CD1c-positive myeloid dendritic cell (primary cell): ENCODE results near the gene CTCF.
"Not testable (repeated sequence)": the region's sequence is repeated elsewhere in the genome, so short reads cannot be mapped to it uniquely, and the experiment has no call there.

Experiments
- DNase-seq: peaks from one replicate; pipeline ENCODE4 v3.0.0-alpha.2; 2016; ENCODE audit errors: extremely low spot score

The CTCF gene

GRCh38 chr16:67562526-67562917 lies at the start of gene CTCF:
Gene CTCF, plus strand, starts transcription at chr16:67562526. Its CDS starts 48,307 bp downstream, at chr16:67610833.
- peak; percentile 92 for DNase-seq

- DNase-seq, result not testable (repeated sequence)
Observed at GRCh38 chr16:67513892-67514291, 48.4 kb upstream of the CTCF start.

GRCh38 chr16:67514382-67514828 lies 47.9 kb upstream of the CTCF start:
- peak; percentile 96 for DNase-seq

- no peak for DNase-seq
Observed at GRCh38 chr16:67516296-67517154, 45.8 kb upstream of the CTCF start.

GRCh38 chr16:67517155-67517445 lies 45.2 kb upstream of the CTCF start:
- no peak for DNase-seq

- no peak for DNase-seq
Observed at GRCh38 chr16:67517661-67518423, 44.5 kb upstream of the CTCF start.

GRCh38 chr16:67518676-67519075 lies 43.6 kb upstream of the CTCF start:
- DNase-seq, result no peak

GRCh38 chr16:67519242-67519641 lies 43.1 kb upstream of the CTCF start:
- DNase-seq, result peak; percentile 43

GRCh38 chr16:67521095-67521804 lies 41.1 kb upstream of the CTCF start:
- peak; percentile 99 for DNase-seq

- no peak for DNase-seq
Observed at GRCh38 chr16:67525176-67525860, 37.0 kb upstream of the CTCF start.

GRCh38 chr16:67526149-67526791 lies 36.1 kb upstream of the CTCF start:
- no peak for DNase-seq

GRCh38 chr16:67528222-67528869 lies 34.0 kb upstream of the CTCF start, which contains the start of gene RIPOR1:
Gene RIPOR1, plus strand, starts transcription at chr16:67528829. Its CDS starts 9,618 bp downstream, at chr16:67538447.
- peak; percentile 59 for DNase-seq

- DNase-seq, result peak; percentile 49
Observed at GRCh38 chr16:67528870-67529581, 33.3 kb upstream of the CTCF start.

GRCh38 chr16:67529582-67530012 lies 32.7 kb upstream of the CTCF start:
- DNase-seq, result no peak

GRCh38 chr16:67530013-67530939 lies 32.0 kb upstream of the CTCF start:
- peak; percentile 69 for DNase-seq

- DNase-seq, result peak; percentile 89
Observed at GRCh38 chr16:67531247-67531646, 31.1 kb upstream of the CTCF start.

- DNase-seq, result no peak
Observed at GRCh38 chr16:67533024-67533560, 29.2 kb upstream of the CTCF start.

- not testable (repeated sequence) for DNase-seq
Observed at GRCh38 chr16:67533987-67534386, 28.3 kb upstream of the CTCF start.
